H1 (cell line): ENCODE measurements around the gene HNF1B. TPM values are rescaled to one million over a fixed set of nuclear protein-coding genes. Genes with fewer than 3 reads are reported as not detected.

ENCODE experiments used
- CHD7 ChIP-seq: fragments of 300-600 bp; sonication (generic); IDR thresholded peaks from 2 replicates; pipeline ENCODE4 v1.7.1; 2012; ENCODE audit warnings: low read length, moderate library complexity, mild to moderate bottlenecking, inconsistent platforms; ENCODE audit not compliant: insufficient replicate concordance
- KDM5A ChIP-seq: fragments of 200-600 bp; IDR thresholded peaks from 2 replicates; pipeline ENCODE4 v1.7.1; 2012; ENCODE audit warnings: mild to moderate bottlenecking, low read length, inconsistent platforms, mixed read lengths
- polyA plus RNA-seq, 7 experiments: library from polyadenylated mRNA; depleted of rRNA in 3 of 7; stranded (reverse) in 5 of 7; unstranded in 2 of 7; fragments of >200 nt in 5 of 7; fragments of 200-250 nt in 2 of 7; gene quantifications; 1 replicate in 5 of 7; 2 replicates in 1 of 7; 4 replicates in 1 of 7; pipeline versions ENCODE4 v1.2.1 to v1.2.3, GENCODE V29; 2011 to 2013; ENCODE audit warnings: missing spikeins in 2 of 7, mixed read lengths in 2 of 7
- total RNA-seq: library from RNA; stranded (reverse); fragmentation: NEBNext Ultra II Directional; extraction: Animal tissue kit (Norgen Biotek cat#: 25700); gene quantifications from 2 replicates; pipeline ENCODE4 v1.2.1, GENCODE V29; 2021

HNF1B gene
- total and polyA plus RNA-seq, 2 of the 8 experiments (the other 6 are each of a cell fraction or from before 2014, with no cell fraction given): 0.13 to 0.30 TPM

- TF ChIP-seq CHD7 (no peak), KDM5A (no peak)
Measured at GRCh38 chr17:37662353-37662752, 82.5 kb downstream of the HNF1B start (continued).
